K562 (cell line): ENCODE measurements around the gene PCDHGA5. TPM values are rescaled to one million over a fixed set of nuclear protein-coding genes. Genes with fewer than 3 reads are reported as not detected.

Source experiments
- ARHGAP35 ChIP-seq: fragments of 450-650 bp; IDR thresholded peaks from 2 replicates; pipeline ENCODE4 v1.6.1; 2018; ENCODE audit not compliant: partially characterized antibody
- ARID4B ChIP-seq: sonication (generic); formaldehyde crosslinking; IDR thresholded peaks from 2 replicates; pipeline ENCODE4 v1.8.0; 2022; ENCODE audit warnings: mild to moderate bottlenecking, missing genetic modification reagents
- ATF3 ChIP-seq, 2 experiments: fragments of 450-650 bp in 1 of 2; sonication (generic) in 1 of 2; formaldehyde crosslinking in 1 of 2; IDR thresholded peaks in 1 of 2; conservative IDR thresholded peaks in 1 of 2; 2 replicates each; pipeline versions ENCODE4 v1.6.1 to v1.8.1; 2016 to 2023; ENCODE audit warnings: mild to moderate bottlenecking in 2 of 2, moderate library complexity in 2 of 2, inconsistent platforms in 1 of 2, missing genetic modification reagents in 1 of 2
- CSDE1 ChIP-seq, 2 experiments: fragments of 450-650 bp; IDR thresholded peaks; 2 replicates each; pipeline ENCODE4 v1.6.1; 2016; ENCODE audit warnings: mild to moderate bottlenecking in 1 of 2
- EHMT2 ChIP-seq: fragments of 450-650 bp; IDR thresholded peaks from 2 replicates; pipeline ENCODE4 v1.6.1; 2018; ENCODE audit warnings: antibody characterized with exemption
- MAZ ChIP-seq, 2 experiments: fragments of 450-650 bp in 1 of 2; sonication (generic) in 1 of 2; formaldehyde crosslinking; IDR thresholded peaks in 1 of 2; conservative IDR thresholded peaks in 1 of 2; 2 replicates each; pipeline versions ENCODE4 v1.4.0 to v1.5.0; 2020; ENCODE audit warnings: mild to moderate bottlenecking in 1 of 2, missing genetic modification reagents in 1 of 2
- PTBP1 ChIP-seq: fragments of 200-400 bp; formaldehyde crosslinking; IDR thresholded peaks from 2 replicates; pipeline ENCODE4 v1.6.1; 2017; ENCODE audit warnings: low read depth, low read length
- ZBTB40 ChIP-seq, 2 experiments: fragments of 450-650 bp in 1 of 2; sonication (generic) in 1 of 2; formaldehyde crosslinking in 1 of 2; IDR thresholded peaks; 2 replicates each; pipeline versions ENCODE4 v1.7.1 to v1.9.0; 2016 to 2022; ENCODE audit warnings: inconsistent platforms in 1 of 2, mild to moderate bottlenecking in 1 of 2, missing genetic modification reagents in 1 of 2
- ZNF124 ChIP-seq: sonication (generic); formaldehyde crosslinking; IDR thresholded peaks from 2 replicates; pipeline ENCODE4 v1.8.1; 2022; ENCODE audit warnings: missing genetic modification reagents
- ZZZ3 ChIP-seq: fragments of 450-650 bp; IDR thresholded peaks from 2 replicates; pipeline ENCODE4 v1.6.1; 2016; ENCODE audit warnings: antibody characterized with exemption, mild to moderate bottlenecking, moderate library complexity
- polyA plus RNA-seq, 8 experiments: library from polyadenylated mRNA; depleted of rRNA in 4 of 8; stranded (reverse) in 5 of 8; unstranded in 3 of 8; fragments of >200 nt; fragmentation: Nextera tagmentation in 2 of 8; fragmentation: Illumina TruSeq in 1 of 8; extraction: Ambion mirVana in 2 of 8; extraction: Trizol in 1 of 8; gene quantifications; 2 replicates each; pipeline versions ENCODE4 v1.2.1 to v1.2.3, GENCODE V29; 2011 to 2014; ENCODE audit warnings: inconsistent platforms in 1 of 8, missing spikeins in 1 of 8
- total RNA-seq, 7 experiments: library from RNA; depleted of rRNA in 6 of 7; stranded (reverse); fragments of >200 nt in 6 of 7; fragmentation: Illumina TruSeq in 2 of 7; extraction: Trizol in 2 of 7; gene quantifications; 2 replicates each; pipeline versions ENCODE4 v1.2.1 to v1.2.3, GENCODE V29; 2011 to 2021; ENCODE audit warnings: low replicate concordance in 1 of 7

The PCDHGA5 gene
- total and polyA plus RNA-seq, 9 of the 15 experiments (the other 6 are each of a cell fraction or from before 2014, with no cell fraction given) = 0.01 to 0.18 (median 0.12) TPM; not detected in 1

GRCh38 chr5:141359790-141360426 is 4.1 kb upstream of the PCDHGA5 start, which contains the start of gene PCDHGB2 (continued):
- 0 out of 2 replicates have a peak, but pooled peaks have one; percentile 18 for TF ChIP-seq ZBTB40 (IDR thresholded peaks at IDR 0.05)
- TF ChIP-seq ZBTB40 (CRISPR knock-in tag; IDR thresholded peaks at IDR 0.05) = no peak
- 0 out of 4 replicates have a peak, but pooled peaks of 1 of the 2 experiments have one; percentile 16 for TF ChIP-seq MAZ (CRISPR knock-in tag; conservative IDR thresholded peaks at IDR 0.05 in 1 of 2, IDR thresholded peaks at IDR 0.05 in 1 of 2)
- TF ChIP-seq ATF3 (IDR thresholded peaks at IDR 0.05) = no peak
- TF ChIP-seq ATF3 (CRISPR knock-in tag; conservative IDR thresholded peaks at IDR 0.05) = no peak
- no peak for TF ChIP-seq PTBP1
- no peak for TF ChIP-seq CSDE1 (IDR thresholded peaks at IDR 0.05)
- TF ChIP-seq ZNF124 (CRISPR knock-in tag) = no peak
- no peak for TF ChIP-seq ZZZ3
- TF ChIP-seq ARHGAP35 = no peak
- no peak for TF ChIP-seq ARID4B (CRISPR knock-in tag)
- 0 out of 2 replicates have a peak, but pooled peaks have one; percentile 18 for TF ChIP-seq EHMT2
